ENCODE measurements around the gene THBS4.

The THBS4 gene

DNA sequence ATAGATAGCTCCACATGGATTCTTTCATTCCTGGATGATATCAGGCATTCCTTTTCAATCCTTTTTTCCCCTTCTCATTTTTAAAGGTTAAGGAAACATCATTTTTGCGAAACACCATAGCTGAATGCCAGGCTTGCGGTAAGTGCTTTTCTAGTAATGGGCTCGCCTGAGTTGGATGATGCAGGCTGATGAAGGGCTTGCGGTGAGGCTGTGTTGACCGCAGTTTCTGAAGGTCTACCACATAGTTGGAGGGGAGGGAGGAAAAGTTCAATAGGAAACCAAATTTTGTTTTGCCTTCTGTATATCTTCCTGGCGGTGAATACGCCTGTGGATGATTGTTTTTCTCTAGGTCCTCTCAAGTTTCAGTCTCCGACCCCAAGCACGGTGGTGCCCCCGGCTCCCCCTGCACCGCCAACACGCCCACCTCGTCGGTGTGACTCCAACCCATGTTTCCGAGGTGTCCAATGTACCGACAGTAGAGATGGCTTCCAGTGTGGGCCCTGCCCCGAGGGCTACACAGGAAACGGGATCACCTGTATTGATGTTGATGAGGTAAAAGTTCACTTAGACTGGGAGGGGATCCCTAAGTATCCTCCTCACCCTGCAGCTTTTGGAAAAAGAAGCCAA is 24.3 kb downstream of the THBS4 start:
- TF ChIP-seq CTCF (conservative IDR thresholded peaks at IDR 0.05): no peak
- H3K27ac ChIP-seq: no peak overlapping the region

DNA sequence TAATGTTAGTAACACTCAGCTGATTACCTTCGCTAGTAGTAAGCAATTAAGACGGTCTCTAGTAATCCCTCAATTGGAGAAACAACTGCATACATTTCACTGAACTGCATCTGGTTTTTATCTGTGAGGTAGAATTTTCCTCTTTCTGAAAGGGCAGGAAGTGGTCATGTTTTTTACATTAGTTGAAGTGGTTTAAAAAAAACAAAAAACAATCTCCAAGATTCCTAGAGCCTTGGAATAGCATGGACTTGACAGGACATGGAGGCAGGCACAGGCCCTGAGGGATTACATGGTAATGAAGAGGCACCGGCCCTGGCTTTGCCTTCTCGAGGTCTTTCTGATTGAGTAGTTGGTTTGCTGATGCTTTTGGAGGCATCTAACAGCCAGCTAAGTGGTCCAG is 25.8 kb downstream of the THBS4 start:
- no peak for TF ChIP-seq CTCF (conservative IDR thresholded peaks at IDR 0.05)

GRCh38 chr5:80061547-80061946 is 26.4 kb downstream of the THBS4 start:
- H3K27ac ChIP-seq: no peak overlapping the region
- no peak for TF ChIP-seq CTCF (conservative IDR thresholded peaks at IDR 0.05)

More for the DNA sequence above, 25.8 kb downstream of the THBS4 start:
- H3K27ac ChIP-seq: no peak overlapping the region

GRCh38 chr5:80064124-80064523 is 29.0 kb downstream of the THBS4 start:
- TF ChIP-seq CTCF (conservative IDR thresholded peaks at IDR 0.05): no peak
- H3K27ac ChIP-seq: no peak overlapping the region

DNA sequence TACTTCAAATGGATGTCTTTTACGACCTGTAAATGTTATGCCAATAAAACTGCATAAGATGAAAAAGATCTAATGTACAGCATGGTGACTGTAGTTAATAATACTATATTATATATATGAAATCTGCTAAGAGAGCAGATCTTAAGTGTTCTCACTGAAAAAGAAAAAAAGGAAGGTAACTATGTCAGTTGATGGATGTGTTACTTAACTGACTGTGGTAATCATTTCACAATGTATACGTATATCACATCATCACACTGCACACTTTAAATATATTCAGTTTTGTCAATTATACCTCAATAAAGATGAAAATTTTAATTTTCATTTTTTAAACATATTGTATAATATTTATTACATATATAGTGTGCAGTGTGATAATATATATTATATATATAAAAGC is 31.9 kb downstream of the THBS4 start:
- TF ChIP-seq CTCF (conservative IDR thresholded peaks at IDR 0.05): no peak
- H3K27ac ChIP-seq: no peak overlapping the region

- TF ChIP-seq CTCF (conservative IDR thresholded peaks at IDR 0.05): no peak
- no peak overlapping the region for H3K27ac ChIP-seq
Observed at GRCh38 chr5:80067531-80068245, 32.5 kb downstream of the THBS4 start.

DNA sequence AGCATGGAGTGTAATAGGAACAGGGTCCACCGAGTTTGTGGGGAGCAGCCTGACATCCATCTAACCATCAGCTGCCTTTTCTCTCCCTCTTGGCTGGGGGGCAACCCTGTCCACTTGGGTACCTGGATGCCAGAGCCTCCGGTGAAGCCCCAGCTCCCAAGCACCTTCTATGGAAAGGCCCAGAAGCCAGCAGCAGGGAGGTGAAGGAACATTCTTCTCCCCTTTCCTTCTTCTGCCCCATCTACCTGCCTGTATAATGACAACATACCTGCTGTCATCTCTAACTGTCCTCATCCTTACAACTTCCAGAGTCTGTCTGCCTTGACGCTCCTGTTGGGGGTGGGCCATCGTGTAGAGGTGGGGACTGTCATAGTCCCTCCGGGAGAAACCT is 33.1 kb downstream of the THBS4 start:
- no peak overlapping the region for H3K27ac ChIP-seq
- TF ChIP-seq CTCF (conservative IDR thresholded peaks at IDR 0.05): no peak

Data from VCaP (cell line).